ENCODE data around the gene STAT5A. TPM values are rescaled to one million over a fixed set of nuclear protein-coding genes. Genes with fewer than 3 reads are reported as not detected.
"Not testable (repeated sequence)": the region's sequence is repeated elsewhere in the genome, so short reads cannot be mapped to it uniquely, and the experiment has no call there.

STAT5A gene
- total RNA-seq, 5 donors from 2014 or later (not counting 1 experiment from before 2014, with no cell fraction given): 141 to 160 (median 147) TPM

- ChIA-PET CTCF (interaction anchor here in 1 of 2 donors (0.5 to 0.9 kb wide), 2 partner anchors 13 to 62 kb away, joined by 3 read pairs; no protein-coding TSS in a partner anchor), POLR2A (interaction anchor here in 1 of 2 donors (0.6 to 0.9 kb wide), 2 partner anchors 11 to 14 kb away, joined by 4 to 7 read pairs; no protein-coding TSS in a partner anchor)
- Histone ChIP-seq H3K27ac (ENCODE audit: low read length) (no peak overlapping the region), H3K27me3 (replicated peaks in 1 of 2; ENCODE audit: control insufficient read depth in 2 of 2, extremely low read depth in 1 of 2, insufficient read depth in 2 of 2, low read length in 1 of 2) (no peaks in the 10 kb centered on the region), H3K4me1 (ENCODE audit: control insufficient read depth in 1 of 2, extremely low read depth in 1 of 2, insufficient read depth in 2 of 2, low read length in 2 of 2) (peaks cover 7 to 23% of the 10 kb centered on the region in 2 experiments), H3K36me3 (ENCODE audit: control insufficient read depth in 2 of 2, extremely low read depth in 1 of 2, insufficient read depth in 1 of 2, low read length in 1 of 2) (no peaks in the 10 kb centered on the region), H3K4me3 (ENCODE audit: control insufficient read depth in 1 of 2, extremely low read depth in 1 of 2, low read length in 1 of 2) (no peak overlapping the region), H3K9me3 (no peaks in the 10 kb centered on the region)
- no CpG with 5 or more reads among the region's 6 CpGs for WGBS (ENCODE audit: insufficient coverage)
- Mint-ChIP-seq H3K36me3 (peaks cover 4% of the 10 kb centered on the region), H3K9me3 (no peaks in the 10 kb centered on the region), H3K4me3 (no peak overlapping the region), H3K4me1 (peaks cover 40 to 54% (median 52%) of the 10 kb centered on the region in 3 donors), H3K27me3 (no peaks in the 10 kb centered on the region), H3K27ac (peak overlapping the region in 1 of 2 donors; percentile 44)
- DNase-seq (no peak), ATAC-seq (replicated peaks in 1 of 4) (no peak)
Observed at GRCh38 chr17:42260318-42260717, 28.0 kb upstream of the STAT5A start.

- H3K36me3 ChIP-seq (ENCODE audit: control insufficient read depth in 2 of 2, extremely low read depth in 1 of 2, insufficient read depth in 1 of 2, low read length in 1 of 2); H3K27ac Mint-ChIP-seq; ATAC-seq (replicated peaks in 1 of 4); H3K27me3 ChIP-seq (replicated peaks in 1 of 2; ENCODE audit: control insufficient read depth in 2 of 2, extremely low read depth in 1 of 2, insufficient read depth in 2 of 2, low read length in 1 of 2); H3K9me3 ChIP-seq; H3K27ac ChIP-seq (ENCODE audit: low read length); H3K4me3 Mint-ChIP-seq; DNase-seq; H3K4me3 ChIP-seq (ENCODE audit: control insufficient read depth in 1 of 2, extremely low read depth in 1 of 2, low read length in 1 of 2); H3K27me3 Mint-ChIP-seq; H3K9me3 Mint-ChIP-seq: not testable (repeated sequence)
- peaks cover 23 to 36% of the 10 kb centered on the region in 2 experiments for H3K4me1 ChIP-seq (ENCODE audit: control insufficient read depth in 1 of 2, extremely low read depth in 1 of 2, insufficient read depth in 2 of 2, low read length in 2 of 2)
- WGBS (ENCODE audit: insufficient coverage): no CpG with 5 or more reads among the region's 4 CpGs
- H3K36me3 Mint-ChIP-seq: peaks cover 10% of the 10 kb centered on the region
- H3K4me1 Mint-ChIP-seq: peaks cover 45 to 59% (median 58%) of the 10 kb centered on the region in 3 donors
- POLR2A ChIA-PET: interaction anchor here in 1 of 2 donors (11.7 kb wide), 1 partner anchor 16 kb away, joined by 147 read pairs; no protein-coding TSS in a partner anchor
- CTCF ChIA-PET: interaction anchor here (0.6 to 1.5 kb wide), 4 partner anchors 11 to 16 kb away, joined by 3 to 4 read pairs (median 3); no protein-coding TSS in a partner anchor
Observed at GRCh38 chr17:42264366-42264765, 23.9 kb upstream of the STAT5A start.

GRCh38 chr17:42266462-42266861 lies 21.8 kb upstream of the STAT5A start:
- Histone ChIP-seq H3K27ac (ENCODE audit: low read length) (peak overlapping the region; percentile 83), H3K27me3 (replicated peaks in 1 of 2; ENCODE audit: control insufficient read depth in 2 of 2, extremely low read depth in 1 of 2, insufficient read depth in 2 of 2, low read length in 1 of 2) (no peaks in the 10 kb centered on the region), H3K4me3 (ENCODE audit: control insufficient read depth in 1 of 2, extremely low read depth in 1 of 2, low read length in 1 of 2) (no peak overlapping the region), H3K4me1 (ENCODE audit: control insufficient read depth in 1 of 2, extremely low read depth in 1 of 2, insufficient read depth in 2 of 2, low read length in 2 of 2) (peaks cover 35 to 37% of the 10 kb centered on the region in 2 experiments), H3K9me3 (no peaks in the 10 kb centered on the region), H3K36me3 (ENCODE audit: control insufficient read depth in 2 of 2, extremely low read depth in 1 of 2, insufficient read depth in 1 of 2, low read length in 1 of 2) (no peaks in the 10 kb centered on the region)
- CTCF ChIA-PET: interaction anchor here in 1 of 2 donors (1.3 kb wide), 1 partner anchor 18 kb away, joined by 8 read pairs; no protein-coding TSS in a partner anchor
- no peaks in the 10 kb centered on the region for H3K27me3 Mint-ChIP-seq
- peak overlapping the region; percentile 24 to 29 (median 28) for H3K4me3 Mint-ChIP-seq
- H3K9me3 Mint-ChIP-seq: no peaks in the 10 kb centered on the region
- H3K27ac Mint-ChIP-seq: peak overlapping the region; percentile 82 to 84
- WGBS (ENCODE audit: insufficient coverage): no CpG with 5 or more reads among the region's 2 CpGs
- DNase-seq (no peak), ATAC-seq (replicated peaks in 1 of 4) (no peak)
- H3K36me3 Mint-ChIP-seq: peaks cover 18% of the 10 kb centered on the region
- peaks cover 51 to 63% (median 63%) of the 10 kb centered on the region in 3 donors for H3K4me1 Mint-ChIP-seq
- POLR2A ChIA-PET: interaction anchor here (0.6 to 11.7 kb wide), 6 partner anchors 14 to 617 kb away, joined by 3 to 147 read pairs (median 4); partner anchors contain the start of genes STAT3 (in 1 of the 2) and STAT5A (in 1 of the 2)

DNA sequence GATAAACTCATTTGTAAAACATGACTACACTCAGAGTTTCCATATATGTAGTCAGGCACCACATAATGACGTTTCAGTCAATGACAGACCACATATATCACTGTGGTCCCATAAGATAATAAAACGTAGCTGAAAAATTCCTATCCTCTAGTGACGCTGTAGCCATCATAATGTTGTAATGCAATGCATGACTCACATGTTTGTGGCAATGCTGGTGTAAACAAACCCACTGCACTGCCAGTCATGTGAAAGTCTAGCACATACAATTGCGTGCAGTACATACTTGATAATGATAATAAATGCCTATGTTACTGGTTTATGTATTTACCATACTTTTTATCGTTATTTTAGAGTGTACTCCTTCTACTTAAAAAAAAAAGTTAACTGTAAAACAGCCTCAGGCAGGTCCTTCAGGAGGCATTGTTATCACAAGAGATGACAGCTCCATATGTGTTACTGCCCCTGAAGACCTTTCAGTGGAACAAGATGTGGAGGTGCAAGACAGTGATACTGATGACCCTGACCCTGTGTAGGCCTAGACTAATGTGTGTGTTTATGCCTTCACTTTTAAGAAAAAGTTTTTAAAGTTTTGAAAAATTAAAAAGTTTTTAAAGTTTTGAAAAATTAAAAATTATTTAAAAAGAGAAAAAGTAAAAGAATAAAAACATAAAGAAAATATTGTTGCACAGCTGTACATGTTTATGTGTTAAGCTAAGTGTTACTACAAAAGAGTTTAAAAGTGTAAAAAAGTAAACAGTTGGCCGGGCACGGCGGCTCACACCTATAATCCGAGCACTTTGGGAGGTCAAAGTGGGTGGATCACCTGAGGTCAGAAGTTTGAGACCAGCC lies 21.2 kb upstream of the STAT5A start:
- no peaks in the 10 kb centered on the region for H3K36me3 ChIP-seq (ENCODE audit: control insufficient read depth in 2 of 2, extremely low read depth in 1 of 2, insufficient read depth in 1 of 2, low read length in 1 of 2)
- Mint-ChIP-seq H3K27ac (peak overlapping the region; percentile 84 to 91), H3K27me3 (no peaks in the 10 kb centered on the region), H3K4me3 (peak overlapping the region; percentile 24 to 29 (median 28)), H3K9me3 (no peaks in the 10 kb centered on the region), H3K36me3 (peaks cover 18% of the 10 kb centered on the region), H3K4me1 (peaks cover 58 to 68% (median 67%) of the 10 kb centered on the region in 3 donors)
- ChIA-PET POLR2A (interaction anchor here (0.5 to 11.7 kb wide), 12 partner anchors 9 to 618 kb away, joined by 3 to 147 read pairs (median 5); partner anchors contain the start of genes ODAD4 (in 1 of the 2), STAT3 (in 1 of the 2), STAT5A (in 1 of the 2) and STAT5B (in 1 of the 2)), CTCF (interaction anchor here (0.6 to 1.7 kb wide), 5 partner anchors 19 to 149 kb away, joined by 3 to 8 read pairs (median 3); no protein-coding TSS in a partner anchor)
- H3K9me3 ChIP-seq: no peaks in the 10 kb centered on the region
- peak overlapping the region; percentile 83 for H3K27ac ChIP-seq (ENCODE audit: low read length)
- H3K27me3 ChIP-seq (replicated peaks in 1 of 2; ENCODE audit: control insufficient read depth in 2 of 2, extremely low read depth in 1 of 2, insufficient read depth in 2 of 2, low read length in 1 of 2): no peaks in the 10 kb centered on the region
- DNase-seq (peak in 27 of 35 experiments; percentile 19 to 87 (median 53)), ATAC-seq (replicated peaks in 1 of 4) (peak; percentile 67 to 90 (median 78))
- H3K4me1 ChIP-seq (ENCODE audit: control insufficient read depth in 1 of 2, extremely low read depth in 1 of 2, insufficient read depth in 2 of 2, low read length in 2 of 2): peaks cover 34 to 41% of the 10 kb centered on the region in 2 experiments
- no peak overlapping the region for H3K4me3 ChIP-seq (ENCODE audit: control insufficient read depth in 1 of 2, extremely low read depth in 1 of 2, low read length in 1 of 2)
- WGBS (ENCODE audit: insufficient coverage): 0% methylated on average over 1 of the region's 9 CpGs

GRCh38 chr17:42268236-42268635 lies 20.1 kb upstream of the STAT5A start:
- H3K9me3 ChIP-seq: no peaks in the 10 kb centered on the region
- CTCF ChIA-PET: interaction anchor here in 1 of 2 donors (0.6 to 1.7 kb wide), 2 partner anchors 46 to 85 kb away, joined by 3 to 6 read pairs; no protein-coding TSS in a partner anchor
- 73% methylated on average over 4 of the region's 5 CpGs for WGBS (ENCODE audit: insufficient coverage)
- no peak overlapping the region for H3K4me3 ChIP-seq (ENCODE audit: control insufficient read depth in 1 of 2, extremely low read depth in 1 of 2, low read length in 1 of 2)
- Mint-ChIP-seq H3K27ac (peak overlapping the region; percentile 83 to 91), H3K27me3 (no peaks in the 10 kb centered on the region), H3K36me3 (peaks cover 18% of the 10 kb centered on the region), H3K4me3 (peak overlapping the region; percentile 32 to 42 (median 34)), H3K4me1 (peaks cover 68 to 75% (median 73%) of the 10 kb centered on the region in 3 donors), H3K9me3 (no peaks in the 10 kb centered on the region)
- no peaks in the 10 kb centered on the region for H3K36me3 ChIP-seq (ENCODE audit: control insufficient read depth in 2 of 2, extremely low read depth in 1 of 2, insufficient read depth in 1 of 2, low read length in 1 of 2)
- peak overlapping the region; percentile 83 for H3K27ac ChIP-seq (ENCODE audit: low read length)
- peaks cover 36 to 49% of the 10 kb centered on the region in 2 experiments for H3K4me1 ChIP-seq (ENCODE audit: control insufficient read depth in 1 of 2, extremely low read depth in 1 of 2, insufficient read depth in 2 of 2, low read length in 2 of 2)
- POLR2A ChIA-PET: interaction anchor here (1.0 to 11.7 kb wide), 4 partner anchors 16 to 120 kb away, joined by 3 to 147 read pairs (median 14); partner anchors contain the start of gene STAT3 (in 1 of the 2)
- no peak for DNase-seq
- ATAC-seq (replicated peaks in 1 of 4): no peak
- H3K27me3 ChIP-seq (replicated peaks in 1 of 2; ENCODE audit: control insufficient read depth in 2 of 2, extremely low read depth in 1 of 2, insufficient read depth in 2 of 2, low read length in 1 of 2): no peaks in the 10 kb centered on the region

GRCh38 chr17:42270170-42270535 lies 18.1 kb upstream of the STAT5A start:
- Histone ChIP-seq H3K27me3 (replicated peaks in 1 of 2; ENCODE audit: control insufficient read depth in 2 of 2, extremely low read depth in 1 of 2, insufficient read depth in 2 of 2, low read length in 1 of 2) (no peaks in the 10 kb centered on the region), H3K4me3 (ENCODE audit: control insufficient read depth in 1 of 2, extremely low read depth in 1 of 2, low read length in 1 of 2) (no peak overlapping the region), H3K4me1 (ENCODE audit: control insufficient read depth in 1 of 2, extremely low read depth in 1 of 2, insufficient read depth in 2 of 2, low read length in 2 of 2) (peaks cover 32 to 59% of the 10 kb centered on the region in 2 experiments), H3K9me3 (no peaks in the 10 kb centered on the region), H3K27ac (ENCODE audit: low read length) (peak overlapping the region; percentile 87), H3K36me3 (ENCODE audit: control insufficient read depth in 2 of 2, extremely low read depth in 1 of 2, insufficient read depth in 1 of 2, low read length in 1 of 2) (no peaks in the 10 kb centered on the region)
- DNase-seq: no peak
- ChIA-PET CTCF (interaction anchor here in 1 of 2 donors (0.5 to 1.3 kb wide), 3 partner anchors 48 to 250 kb away, joined by 3 to 4 read pairs (median 4); partner anchors contain the start of gene NKIRAS2), POLR2A (interaction anchor here (0.6 to 11.7 kb wide), 5 partner anchors 19 to 456 kb away, joined by 3 to 147 read pairs (median 5); no protein-coding TSS in a partner anchor)
- Mint-ChIP-seq H3K27ac (peak overlapping the region; percentile 86 to 91), H3K4me1 (peaks cover 82% of the 10 kb centered on the region in 3 donors), H3K27me3 (no peaks in the 10 kb centered on the region), H3K9me3 (no peaks in the 10 kb centered on the region), H3K36me3 (peaks cover 16% of the 10 kb centered on the region), H3K4me3 (peak overlapping the region in 2 of 3 donors; percentile 53)
- no peak for ATAC-seq (replicated peaks in 1 of 4)
- WGBS (ENCODE audit: insufficient coverage): no CpG with 5 or more reads among the region's 4 CpGs

Data from T-cell (primary cell).